Transverse colon (tissue), 4 donors: ENCODE data around the gene LASP1NB.
"Not testable (repeated sequence)": the region's sequence is repeated elsewhere in the genome, so short reads cannot be mapped to it uniquely, and the experiment has no call there.

Experiments used
- POLR2A ChIP-seq: fragments of 450-650 bp; IDR thresholded peaks from one replicate; pipeline ENCODE4 v1.6.1; 2016; ENCODE audit warnings: antibody characterized with exemption, mild to moderate bottlenecking, moderate library complexity
- POLR2AphosphoS5 ChIP-seq, 3 donors: sonication (generic); formaldehyde crosslinking; IDR thresholded peaks; one replicate each; pipeline ENCODE4 v1.6.1; 2016; ENCODE audit warnings: antibody characterized with exemption in 3 of 3
- TF ChIP-seq, protein P1 (sequence below), 5 experiments: fragments of 200-600 bp in 3 of 5; fragments of 450-650 bp in 2 of 5; sonication (generic) in 3 of 5; IDR thresholded peaks; 1 replicate in 2 of 5; 2 replicates in 3 of 5; pipeline ENCODE4 v1.5.1; 2016 to 2017; ENCODE audit warnings: antibody characterized with exemption in 5 of 5, inconsistent platforms in 3 of 5, mild to moderate bottlenecking in 2 of 5, moderate library complexity in 1 of 5

- TF ChIP-seq POLR2A; POLR2AphosphoS5 (IDR thresholded peaks at IDR 0.05): not testable (repeated sequence)
- TF ChIP-seq, protein P1, sequence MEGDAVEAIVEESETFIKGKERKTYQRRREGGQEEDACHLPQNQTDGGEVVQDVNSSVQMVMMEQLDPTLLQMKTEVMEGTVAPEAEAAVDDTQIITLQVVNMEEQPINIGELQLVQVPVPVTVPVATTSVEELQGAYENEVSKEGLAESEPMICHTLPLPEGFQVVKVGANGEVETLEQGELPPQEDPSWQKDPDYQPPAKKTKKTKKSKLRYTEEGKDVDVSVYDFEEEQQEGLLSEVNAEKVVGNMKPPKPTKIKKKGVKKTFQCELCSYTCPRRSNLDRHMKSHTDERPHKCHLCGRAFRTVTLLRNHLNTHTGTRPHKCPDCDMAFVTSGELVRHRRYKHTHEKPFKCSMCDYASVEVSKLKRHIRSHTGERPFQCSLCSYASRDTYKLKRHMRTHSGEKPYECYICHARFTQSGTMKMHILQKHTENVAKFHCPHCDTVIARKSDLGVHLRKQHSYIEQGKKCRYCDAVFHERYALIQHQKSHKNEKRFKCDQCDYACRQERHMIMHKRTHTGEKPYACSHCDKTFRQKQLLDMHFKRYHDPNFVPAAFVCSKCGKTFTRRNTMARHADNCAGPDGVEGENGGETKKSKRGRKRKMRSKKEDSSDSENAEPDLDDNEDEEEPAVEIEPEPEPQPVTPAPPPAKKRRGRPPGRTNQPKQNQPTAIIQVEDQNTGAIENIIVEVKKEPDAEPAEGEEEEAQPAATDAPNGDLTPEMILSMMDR (IDR thresholded peaks at IDR 0.05): not testable (repeated sequence)
These were observed 50.8 kb downstream of the LASP1NB start for GRCh38 chr17:38976187-38976551.
